NCI-H774 (cell line): Measurements from ENCODE around the gene VEZT.
"Not testable (repeated sequence)": the region's sequence is repeated elsewhere in the genome, so short reads cannot be mapped to it uniquely, and the experiment has no call there.

Experiments used
- DNase-seq: peaks from one replicate; lab custom pipeline; 2025; lab: John Stamatoyannopoulos, UW

The VEZT gene

DNA sequence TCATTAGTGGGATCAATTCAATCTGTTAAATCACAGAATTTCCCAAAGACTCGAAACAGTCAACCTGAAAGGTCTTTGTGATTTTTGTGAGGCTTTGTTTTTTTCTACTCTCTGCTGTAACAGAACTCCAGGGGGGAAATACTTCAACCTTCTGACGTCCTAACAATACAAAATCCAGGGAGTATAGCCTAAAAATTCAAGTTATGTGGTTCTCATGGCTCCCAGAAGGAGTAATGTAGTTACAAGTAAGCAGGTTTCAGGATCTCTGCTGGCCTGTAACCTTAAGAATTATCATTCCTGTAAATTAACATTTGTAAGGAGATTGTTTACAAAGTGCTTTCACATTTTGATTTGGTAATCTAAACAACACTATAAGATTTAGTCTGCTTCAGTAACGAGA, 39.9 kb downstream of the VEZT start:
- DNase-seq = no peak

DNA sequence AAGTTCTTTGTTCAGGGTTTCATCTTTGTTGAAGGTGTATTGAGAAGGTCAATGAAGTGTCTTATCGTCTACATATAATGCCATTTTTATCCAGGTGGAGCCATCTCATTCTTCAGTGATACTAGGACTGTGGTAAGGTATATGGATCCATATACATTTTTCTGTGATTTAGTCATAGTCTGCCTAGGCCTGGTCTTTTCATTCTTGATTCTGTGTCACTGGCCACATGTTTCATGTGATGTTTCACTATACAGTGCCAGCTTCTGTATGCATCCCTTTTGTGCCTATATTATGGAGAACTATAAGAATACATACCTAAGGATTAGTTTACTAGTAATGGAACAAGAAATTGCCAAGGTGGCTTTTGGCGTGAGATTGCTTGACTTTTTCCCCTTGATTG, 40.5 kb downstream of the VEZT start:
- no peak for DNase-seq

DNA sequence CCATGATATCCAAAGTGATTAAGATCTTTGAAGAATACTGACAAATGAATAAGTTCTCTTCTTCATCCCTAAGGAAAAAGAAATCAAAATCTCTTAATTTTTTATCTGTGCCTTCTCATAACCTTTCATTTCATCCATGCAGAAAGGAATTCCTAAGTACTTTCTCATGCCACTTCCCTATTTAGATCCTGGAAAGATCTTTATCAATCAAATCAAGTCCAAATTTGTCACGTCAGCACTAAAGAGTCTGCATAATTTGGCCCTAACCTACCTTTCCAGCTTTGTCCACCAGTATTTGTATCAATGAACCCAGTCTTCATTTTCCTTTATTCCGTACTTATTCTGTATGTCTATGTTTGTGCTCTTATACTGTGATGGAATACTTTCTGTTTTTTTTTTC, 41.2 kb downstream of the VEZT start:
- no peak for DNase-seq

DNA sequence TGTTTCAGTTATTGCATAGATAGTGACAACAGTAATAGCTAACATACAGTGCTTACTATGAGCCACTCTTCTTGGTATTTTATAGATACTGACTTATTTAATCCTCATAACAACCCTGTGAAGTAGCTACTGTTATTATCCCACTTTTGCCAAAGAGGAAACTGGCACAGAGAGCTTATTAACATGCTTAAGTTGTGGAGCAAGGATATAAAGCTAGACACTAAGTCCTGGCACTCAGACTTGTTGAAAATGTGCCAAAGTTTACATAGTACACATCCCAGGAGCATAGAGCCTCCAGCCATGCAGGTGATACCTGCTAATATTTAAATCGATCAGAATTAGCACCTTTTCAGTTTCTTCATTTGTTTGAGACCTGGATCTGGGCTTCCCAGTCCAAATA, 41.8 kb downstream of the VEZT start:
- DNase-seq = no peak

DNA sequence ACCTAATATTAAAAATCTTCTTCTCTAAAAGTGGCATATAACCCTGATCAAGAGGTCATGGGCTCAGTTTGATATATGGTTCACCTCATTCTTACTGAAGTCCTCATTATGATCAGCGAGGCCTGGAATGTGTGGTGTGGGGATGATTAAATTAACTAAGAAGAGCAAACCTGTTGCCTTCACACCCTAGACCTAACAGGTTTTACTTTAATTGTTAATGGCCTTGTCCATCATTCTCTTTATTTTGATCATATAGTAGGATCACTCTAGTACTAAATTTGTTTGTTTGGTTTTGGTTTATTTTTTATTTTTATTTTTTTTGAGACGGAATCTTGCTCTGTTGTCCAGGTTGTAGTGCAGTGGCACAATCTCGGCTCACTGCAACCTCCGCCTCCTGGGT, 43.5 kb downstream of the VEZT start:
- no peak for DNase-seq

DNA sequence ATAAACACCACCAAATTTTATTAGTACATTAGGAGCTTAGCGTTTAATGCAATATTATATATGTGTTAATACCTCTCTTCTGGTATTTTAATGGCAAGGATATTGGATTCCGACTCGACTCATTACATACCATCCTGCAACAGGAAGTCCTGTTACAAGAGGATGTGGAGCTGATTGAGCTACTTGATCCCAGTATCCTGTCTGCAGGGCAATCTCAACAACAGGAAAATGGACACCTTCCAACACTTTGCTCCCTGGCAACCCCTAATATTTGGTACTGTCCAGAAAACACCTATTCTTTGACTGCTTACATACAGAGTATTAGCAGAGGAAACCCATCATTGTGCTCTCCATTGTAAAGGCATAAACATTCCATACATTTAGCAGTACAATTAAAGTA, 45.2 kb downstream of the VEZT start:
- DNase-seq = no peak

DNA sequence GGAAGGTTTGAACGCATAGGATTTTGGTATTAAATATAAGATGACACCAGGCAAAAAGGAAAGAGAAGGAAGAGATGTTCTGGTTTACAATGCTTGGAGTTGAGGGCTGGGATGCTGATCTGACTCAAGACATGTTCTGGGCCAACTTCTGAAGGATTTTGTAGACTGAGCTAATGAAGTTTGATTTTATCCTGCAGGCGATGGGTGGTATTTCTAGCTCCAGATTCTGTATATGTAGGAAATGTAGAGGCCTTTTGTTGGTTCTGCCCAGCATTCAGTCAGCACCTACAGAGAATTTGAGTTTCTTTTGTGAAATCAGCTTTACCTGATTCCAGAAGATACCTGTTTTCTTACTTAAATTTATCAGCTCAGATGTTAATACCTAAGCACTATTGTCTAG, 48.2 kb downstream of the VEZT start:
- no peak for DNase-seq

DNA sequence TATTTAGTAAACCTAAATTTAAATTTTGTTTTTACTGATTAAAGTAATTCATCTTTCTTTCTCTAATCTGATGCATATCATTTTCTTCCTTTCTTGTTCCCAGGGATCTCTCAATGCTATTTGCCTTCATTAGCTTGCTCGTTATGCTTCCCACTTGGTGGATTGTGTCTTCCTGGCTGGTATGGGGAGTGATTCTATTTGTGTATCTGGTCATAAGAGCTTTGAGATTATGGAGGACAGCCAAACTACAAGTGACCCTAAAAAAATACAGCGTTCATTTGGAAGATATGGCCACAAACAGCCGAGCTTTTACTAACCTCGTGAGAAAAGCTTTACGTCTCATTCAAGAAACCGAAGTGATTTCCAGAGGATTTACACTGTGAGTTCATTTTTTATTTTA, 48.6 kb downstream of the VEZT start:
- no peak for DNase-seq

DNA sequence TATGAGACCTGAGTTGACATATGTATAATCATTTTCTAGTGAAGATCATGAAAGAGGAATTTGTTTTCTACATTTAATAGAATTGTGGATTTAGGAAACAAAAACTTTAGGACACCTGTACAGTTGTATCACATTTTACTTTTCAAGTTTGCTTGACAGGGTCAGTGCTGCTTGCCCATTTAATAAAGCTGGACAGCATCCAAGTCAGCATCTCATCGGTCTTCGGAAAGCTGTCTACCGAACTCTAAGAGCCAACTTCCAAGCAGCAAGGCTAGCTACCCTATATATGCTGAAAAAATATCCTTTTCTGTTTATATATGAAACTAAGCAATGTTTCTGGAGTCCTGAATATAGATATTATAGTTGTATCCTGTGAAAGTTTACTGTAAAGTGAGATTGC, 52.3 kb downstream of the VEZT start:
- no peak for DNase-seq

DNA sequence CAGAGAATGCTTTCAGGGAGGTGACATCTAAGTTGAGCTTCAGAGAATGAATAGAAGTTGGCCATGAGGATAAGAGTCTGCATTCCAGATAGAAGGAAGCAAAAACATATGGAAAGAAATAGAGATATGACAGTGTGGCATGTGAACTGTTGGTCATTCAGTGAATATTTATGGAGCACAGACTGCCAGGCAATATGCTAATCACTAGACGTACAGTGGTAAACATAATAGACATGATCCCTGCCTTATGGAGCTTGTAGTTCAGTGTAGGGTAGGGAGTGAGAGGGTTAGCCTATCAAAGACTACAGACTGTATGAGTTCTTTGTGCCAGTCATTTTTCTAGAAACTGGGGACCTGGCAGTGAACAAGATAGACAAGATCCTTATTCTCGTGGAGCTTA, 53.9 kb downstream of the VEZT start:
- DNase-seq = no peak

DNA sequence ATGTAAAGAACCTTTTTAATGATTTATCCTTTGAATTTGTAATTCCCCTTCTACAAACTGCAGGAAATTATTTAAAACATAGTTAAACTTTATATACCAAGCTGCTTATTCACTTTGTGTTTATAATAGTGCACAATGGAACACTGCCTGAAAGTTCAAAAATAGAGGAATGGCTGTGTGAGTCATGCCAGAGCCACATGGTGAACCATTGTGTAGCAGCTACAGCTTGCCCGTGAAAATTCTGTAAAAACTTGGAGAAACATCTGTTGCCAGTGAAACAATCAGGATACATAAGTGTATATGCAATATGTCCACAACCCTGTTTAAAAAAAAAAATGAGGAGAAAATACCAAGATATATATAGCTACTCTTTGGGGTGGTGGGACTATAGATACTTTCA, 59.5 kb downstream of the VEZT start:
- DNase-seq = no peak

DNA sequence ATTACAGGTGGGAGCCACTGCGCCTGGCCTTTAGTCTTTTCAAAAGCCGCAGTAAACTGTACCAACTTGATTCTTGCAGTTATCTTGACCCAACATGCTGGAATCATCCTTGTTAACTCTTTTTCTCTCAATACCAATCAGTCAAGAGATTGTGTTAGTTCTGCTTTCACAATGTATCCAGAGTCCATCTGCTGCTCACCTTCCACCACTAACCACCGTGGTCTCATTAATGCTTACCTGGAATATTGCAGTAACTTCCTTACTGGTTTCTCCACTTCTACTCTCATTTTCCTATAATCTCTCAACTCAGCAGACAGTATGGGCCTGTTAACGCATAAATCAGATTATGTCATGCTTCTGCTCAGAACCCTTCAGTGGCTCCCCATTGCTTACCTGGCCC, 62.2 kb downstream of the VEZT start:
- no peak for DNase-seq

DNA sequence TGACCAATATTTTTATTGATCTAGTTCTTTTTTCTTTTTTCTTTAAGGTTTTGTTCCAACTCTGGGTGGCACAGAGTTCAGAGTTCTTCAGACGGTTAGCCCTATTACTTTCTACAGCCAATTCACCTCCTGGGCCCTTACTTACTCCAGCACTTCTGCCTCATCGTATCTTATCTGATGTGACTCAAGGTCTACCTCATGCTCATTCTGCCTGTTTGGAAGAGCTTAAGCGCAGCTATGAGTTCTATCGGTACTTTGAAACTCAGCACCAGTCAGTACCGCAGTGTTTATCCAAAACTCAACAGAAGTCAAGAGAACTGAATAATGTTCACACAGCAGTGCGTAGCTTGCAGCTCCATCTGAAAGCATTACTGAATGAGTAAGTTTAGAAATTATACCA, 64.7 kb downstream of the VEZT start:
- no peak for DNase-seq

DNA sequence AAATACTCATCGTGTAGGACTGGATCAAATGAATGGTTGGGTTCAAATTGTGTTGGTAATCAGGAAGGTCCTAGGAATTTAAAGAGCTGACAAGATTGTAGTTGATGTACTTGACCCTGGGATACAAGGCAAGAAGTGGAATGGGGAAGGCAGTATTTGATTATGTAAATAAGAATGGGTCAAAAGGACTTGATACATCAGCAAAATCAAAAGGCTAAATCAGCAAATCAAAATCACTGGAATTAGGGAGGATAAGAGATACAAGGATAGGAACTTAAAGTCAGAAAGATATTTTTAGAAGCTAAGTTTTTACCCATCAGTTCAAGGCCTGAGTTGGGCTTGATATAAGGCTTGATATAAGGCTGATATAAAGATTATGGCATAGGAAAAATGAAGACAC, 65.8 kb downstream of the VEZT start:
- DNase-seq = no peak

DNA sequence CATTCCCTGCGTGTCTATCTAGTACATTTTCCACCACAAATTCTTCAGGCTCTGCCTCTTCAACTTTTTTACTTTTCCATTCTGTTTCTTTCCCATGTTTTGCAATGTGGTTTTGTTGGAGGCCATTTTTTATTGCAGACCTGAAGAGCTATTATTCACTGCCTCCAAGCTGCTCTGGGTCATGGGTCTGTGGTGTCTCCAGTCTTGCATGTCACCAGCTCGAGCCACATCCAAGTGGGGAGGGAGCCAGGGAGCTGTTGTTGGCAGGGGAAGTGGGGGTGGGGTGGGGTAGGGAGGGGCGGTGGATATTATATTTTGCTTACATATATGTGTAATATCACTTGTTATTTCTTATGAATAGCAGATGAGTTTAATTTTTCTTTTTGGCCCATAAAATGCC, 69.1 kb downstream of the VEZT start:
- DNase-seq = no peak

DNA sequence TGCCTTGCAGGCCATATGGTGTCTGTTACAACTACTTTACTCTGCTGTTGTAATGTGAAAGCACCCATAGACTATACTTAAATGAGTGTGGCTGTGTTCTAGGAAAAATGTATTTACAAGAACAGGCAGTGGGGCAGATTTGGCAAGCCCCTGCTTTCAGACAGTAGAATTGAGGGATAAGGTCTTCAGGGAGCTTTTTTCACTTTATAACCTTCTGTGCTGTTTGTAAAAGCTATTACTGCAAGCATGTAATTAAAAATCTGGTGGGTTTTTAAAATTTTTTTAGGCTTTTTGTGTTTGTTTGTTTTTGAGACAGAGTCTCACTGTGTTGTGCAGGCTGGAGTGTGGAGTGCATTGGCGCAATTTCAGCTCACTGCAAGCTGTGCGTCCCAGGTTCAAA, 73.9 kb downstream of the VEZT start:
- DNase-seq = no peak

DNA sequence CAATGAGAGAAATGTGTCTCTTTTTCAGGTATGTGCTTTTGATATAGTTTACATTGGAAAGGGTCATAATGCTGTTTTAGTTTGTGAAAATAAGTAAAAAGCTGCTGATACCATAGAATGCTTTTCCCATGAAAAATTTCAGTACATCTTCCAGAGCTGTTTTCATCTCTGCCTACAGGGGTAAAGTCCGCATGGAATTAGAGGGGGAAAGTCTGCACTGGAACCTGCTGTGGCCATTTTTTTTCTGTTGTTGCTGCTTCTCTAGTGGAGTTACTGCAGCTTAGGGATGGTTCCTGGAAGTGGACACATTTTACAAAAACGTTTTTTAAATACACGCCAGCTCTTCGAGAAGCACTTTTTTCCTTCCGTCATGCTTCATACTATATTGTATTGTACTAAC, 81.3 kb downstream of the VEZT start:
- no peak for DNase-seq

DNA sequence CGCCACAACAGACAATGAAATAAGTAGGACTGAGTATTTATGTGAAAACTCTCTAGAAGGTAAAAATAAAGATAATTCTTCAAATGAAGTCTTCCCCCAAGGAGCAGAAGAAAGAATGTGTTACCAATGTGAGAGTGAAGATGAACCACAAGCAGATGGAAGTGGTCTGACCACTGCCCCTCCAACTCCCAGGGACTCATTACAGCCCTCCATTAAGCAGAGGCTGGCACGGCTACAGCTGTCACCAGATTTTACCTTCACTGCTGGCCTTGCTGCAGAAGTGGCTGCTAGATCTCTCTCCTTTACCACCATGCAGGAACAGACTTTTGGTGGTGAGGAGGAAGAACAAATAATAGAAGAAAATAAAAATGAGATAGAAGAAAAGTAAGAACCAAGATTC, 82.7 kb downstream of the VEZT start:
- DNase-seq = no peak

DNA sequence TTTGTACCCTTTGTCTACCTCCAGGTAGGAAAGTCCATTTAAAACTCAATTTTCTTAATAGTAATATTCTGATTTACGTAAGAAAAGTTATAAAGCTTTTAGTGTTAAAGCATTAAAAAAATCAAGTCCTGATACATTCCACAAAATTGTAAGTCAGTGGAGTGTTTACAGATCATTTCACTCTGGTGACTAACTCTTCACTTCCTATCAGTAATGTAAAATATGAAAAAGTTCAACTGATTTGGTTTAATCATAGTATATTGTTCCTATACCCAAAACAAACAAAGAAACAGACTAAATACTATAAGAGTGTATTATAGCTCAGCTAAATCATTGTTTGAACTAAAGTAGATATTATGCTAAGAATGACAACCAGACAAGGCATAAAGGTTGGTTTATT, 85.9 kb downstream of the VEZT start:
- DNase-seq = no peak

DNA sequence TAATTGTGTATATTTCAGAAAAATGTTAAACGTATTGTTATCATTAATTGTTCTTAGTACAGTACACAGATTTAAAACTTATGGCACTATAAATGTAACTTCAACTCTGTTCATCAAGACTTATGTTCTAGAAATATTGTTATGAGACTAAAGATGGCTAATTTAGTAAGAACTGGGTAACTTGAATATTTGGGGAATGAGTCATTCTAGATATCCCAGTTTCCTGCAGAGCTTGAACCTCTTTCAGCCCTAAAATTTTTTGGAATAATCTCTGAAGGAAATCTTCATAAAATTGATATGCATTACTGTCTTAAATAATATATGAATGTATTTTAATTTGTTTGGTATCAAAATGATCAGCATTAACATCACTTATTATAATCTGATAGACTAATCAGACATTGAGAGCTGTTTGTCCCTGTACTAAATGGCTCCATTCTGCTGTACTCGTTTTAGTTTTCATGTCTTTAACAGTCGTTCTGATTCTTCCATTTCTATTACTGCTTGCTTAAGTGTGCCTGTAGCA, 87.1 kb downstream of the VEZT start:
- DNase-seq = no peak

DNA sequence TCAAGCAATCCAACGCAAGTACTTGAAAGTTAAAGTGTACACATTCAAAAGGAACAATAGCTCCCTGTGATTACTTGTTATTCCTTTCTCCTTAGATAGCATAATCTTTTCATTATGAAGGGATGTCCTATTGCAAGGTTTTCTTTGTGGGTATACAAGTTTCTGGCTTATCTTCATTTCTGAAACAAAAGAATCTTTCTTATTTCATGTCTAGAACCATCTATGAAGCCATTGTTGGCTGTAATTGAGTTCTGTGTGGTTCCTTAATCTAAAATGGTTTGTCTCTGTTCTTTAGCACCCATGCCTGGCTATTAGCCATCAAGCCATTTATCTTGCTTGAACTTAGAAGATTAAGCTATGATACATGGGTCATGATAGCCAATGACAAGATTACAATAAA, 95.0 kb downstream of the VEZT start:
- no peak for DNase-seq

DNA sequence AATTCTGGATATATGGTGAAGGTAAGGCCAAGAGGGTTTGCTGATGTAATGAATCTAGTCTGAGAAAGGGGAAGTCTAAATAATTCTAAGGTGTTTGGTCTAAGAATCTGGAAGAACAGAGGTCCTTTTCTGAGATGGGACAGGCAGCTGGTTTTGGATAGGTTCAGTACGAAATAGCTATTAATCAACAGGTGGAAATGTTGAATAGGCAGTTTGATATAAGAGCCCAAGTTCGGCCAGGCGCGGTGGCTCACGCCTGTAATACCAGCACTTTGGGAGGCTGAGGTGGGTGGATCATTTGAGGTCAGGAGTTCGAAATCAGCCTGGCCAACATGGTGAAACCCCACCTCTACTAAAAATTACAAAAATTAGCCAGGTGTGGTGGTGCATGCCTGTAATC, 97.1 kb downstream of the VEZT start:
- DNase-seq = not testable (repeated sequence)

DNA sequence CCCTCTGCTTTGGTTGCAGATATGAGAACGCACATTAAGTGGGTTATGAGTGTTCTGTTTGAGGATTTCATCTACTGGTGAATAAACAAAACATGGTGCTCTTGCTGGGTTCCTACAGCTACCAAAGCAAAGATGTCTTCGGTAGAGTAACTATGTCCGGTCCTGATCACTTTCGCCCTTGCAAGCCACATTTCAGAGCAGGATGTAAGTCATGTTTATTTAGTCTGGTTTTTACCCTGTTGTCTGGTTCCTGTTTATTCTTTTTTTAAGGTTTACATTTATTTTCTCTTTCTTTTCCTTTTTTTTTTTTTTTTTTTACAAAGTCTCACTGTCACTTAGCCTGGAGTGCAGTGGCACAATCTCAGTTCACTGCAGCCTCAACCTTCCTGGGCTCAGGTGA, 99.2 kb downstream of the VEZT start:
- no peak for DNase-seq

DNA sequence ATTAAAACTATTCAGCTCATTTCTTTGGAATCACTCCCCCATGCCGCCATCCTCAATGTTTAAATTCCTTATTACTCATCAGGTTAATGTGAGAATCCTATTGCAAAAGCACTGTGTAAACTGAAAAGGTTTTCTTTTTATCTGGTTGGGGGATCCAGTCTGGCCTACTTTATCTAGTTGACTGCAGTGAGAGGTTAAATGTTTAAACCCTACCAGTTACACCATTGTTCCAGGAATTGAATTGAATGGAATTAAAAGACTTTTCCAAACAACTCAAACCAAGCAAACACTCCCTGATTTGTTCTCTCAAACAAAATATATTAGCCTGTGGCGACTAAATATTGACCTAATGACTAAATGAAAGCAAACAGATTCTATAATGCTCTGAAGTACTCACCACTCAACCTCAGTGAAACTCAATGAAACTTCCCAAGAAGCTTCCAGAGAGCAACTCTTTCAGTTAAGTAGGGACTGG, 100.5 kb downstream of the VEZT start:
- peak; percentile 89 for DNase-seq

DNA sequence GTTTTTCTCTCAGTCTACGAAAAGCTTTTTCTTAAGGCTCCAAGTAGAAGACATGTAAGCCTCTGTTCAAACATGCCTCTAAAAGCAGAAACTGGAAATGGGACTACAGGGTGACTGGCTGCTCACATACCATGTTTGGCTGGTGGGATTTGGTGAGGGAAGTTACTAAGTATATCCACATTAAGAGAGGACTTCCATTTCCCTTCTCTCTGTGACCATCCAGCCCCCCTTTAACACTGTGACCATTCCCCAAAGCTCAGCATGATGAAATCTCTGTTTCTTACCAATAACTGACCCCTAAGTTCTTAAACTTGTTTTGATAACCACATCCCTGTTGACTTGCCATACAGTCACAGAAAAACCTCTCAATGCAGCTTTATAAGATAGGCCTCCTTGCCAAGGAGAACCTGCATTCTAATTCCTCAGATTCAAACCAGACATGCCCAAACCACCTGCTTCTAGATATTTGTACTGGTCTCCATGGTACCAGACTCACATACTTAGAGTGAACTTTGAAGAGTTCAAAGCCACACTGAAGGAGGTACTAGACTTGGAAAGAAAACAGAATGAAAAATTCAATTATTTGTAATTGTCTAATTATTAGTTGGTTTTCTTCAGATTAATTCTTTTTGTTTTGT, 102.2 kb downstream of the VEZT start:
- no peak for DNase-seq
